HG03064 (cell line): ENCODE data around the gene GMPPA.

Experiments
- ATAC-seq: cut with Tn5 transposase; IDR thresholded peaks from one replicate; pipeline ENCODE4 v1.9.1; 2021; ENCODE audit warnings: low read depth; ENCODE audit not compliant: unreplicated experiment

GMPPA gene

GRCh38 chr2:219501849-219502248, 3.2 kb downstream of the GMPPA start:
- no peak for ATAC-seq

- no peak for ATAC-seq
Observed at GRCh38 chr2:219502618-219503017, 3.9 kb downstream of the GMPPA start.

GRCh38 chr2:219505585-219505984, 6.9 kb downstream of the GMPPA start:
- no peak for ATAC-seq

GRCh38 chr2:219506153-219506801, 7.6 kb downstream of the GMPPA start:
- no peak for ATAC-seq

DNA sequence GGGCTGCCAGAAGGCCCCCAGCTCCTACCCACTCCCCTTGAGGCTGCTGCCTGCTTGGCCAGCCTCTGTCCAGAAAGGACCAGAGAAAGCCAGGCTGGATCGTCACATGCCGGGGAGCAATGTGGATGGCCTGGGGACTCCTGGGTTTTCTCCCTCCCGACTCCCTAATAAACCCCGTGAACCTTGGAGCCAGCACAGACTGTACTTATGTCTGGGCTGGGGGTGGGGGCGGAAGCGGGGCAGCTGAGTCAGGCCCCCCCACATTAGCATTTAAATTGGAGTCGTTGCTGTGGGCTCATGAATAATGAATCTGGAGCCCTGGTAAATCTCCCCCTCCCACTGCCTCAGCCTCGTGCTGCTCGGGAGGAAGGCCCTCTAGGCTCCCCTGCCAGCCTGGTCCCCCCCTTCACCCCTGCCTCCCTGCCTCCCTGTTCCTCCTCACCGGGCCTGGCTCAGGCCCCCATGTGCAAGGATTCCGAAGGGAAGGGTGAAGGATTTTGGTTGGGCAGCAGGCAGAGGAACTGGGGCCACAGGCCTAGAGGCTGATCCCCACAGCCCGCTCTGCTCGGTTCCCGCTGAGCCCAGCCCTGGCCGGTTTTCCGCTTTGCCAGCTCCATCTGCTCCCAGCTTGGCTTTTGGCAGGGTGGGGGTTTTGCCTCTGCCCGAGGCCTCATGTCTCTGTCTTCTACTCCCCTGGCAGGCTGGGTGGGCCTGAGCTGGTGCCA, 8.3 kb downstream of the GMPPA start:
- no peak for ATAC-seq

GRCh38 chr2:219507581-219508443, 9.1 kb downstream of the GMPPA start:
- ATAC-seq = no peak

DNA sequence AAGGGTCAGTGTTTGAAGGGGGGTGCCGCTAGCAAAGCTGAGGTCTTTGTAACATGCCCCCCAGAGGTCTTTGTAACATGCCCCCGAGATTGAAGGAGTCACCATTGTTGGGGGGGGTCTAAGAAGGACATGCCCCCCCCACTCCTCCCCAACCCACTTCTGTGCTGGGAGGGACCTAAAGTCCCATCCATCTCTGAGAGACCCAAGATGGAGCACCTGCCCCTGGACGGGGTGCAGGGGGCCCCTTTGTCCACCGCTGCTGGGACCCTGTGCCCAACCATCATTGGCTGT, 9.7 kb downstream of the GMPPA start:
- ATAC-seq = no peak

DNA sequence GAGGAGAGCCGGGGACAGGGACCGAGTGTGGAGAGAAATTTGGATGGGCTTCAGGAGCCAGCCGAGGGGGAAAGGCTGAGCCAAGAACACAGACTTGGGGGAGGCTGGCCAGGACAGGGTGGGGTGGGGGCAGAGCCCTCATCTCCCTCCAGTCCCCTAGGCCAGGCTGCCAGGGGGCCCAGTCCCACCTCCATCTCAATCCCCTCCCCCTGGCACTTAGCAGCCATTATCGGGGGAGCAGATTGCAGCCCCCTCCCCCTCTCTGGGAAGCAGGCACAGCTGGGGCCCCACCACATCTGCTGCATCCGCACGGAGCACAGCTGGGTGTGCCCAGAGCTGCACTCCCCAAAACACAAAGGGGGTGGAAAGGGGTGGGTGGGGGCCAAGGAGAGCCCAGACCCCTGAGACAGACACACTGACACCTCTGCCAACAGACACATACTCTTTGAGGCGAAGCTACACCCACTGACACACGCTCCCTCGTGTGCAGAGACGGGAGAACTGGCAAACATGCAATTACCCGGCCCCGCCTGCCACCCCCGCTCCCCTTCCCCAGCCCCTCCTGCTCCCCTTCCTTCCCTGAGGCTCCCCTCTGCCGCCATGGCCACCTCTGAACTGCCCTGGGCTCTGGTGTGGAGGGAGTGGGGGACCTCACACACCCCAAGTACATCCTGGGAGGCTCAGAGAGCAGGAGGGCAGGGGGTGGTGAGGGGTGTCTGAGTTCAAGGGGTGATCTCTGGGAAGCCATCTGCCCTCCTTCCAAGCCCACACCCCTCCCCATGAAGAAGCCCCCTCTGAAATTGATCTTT, 10.5 kb downstream of the GMPPA start:
- no peak for ATAC-seq

DNA sequence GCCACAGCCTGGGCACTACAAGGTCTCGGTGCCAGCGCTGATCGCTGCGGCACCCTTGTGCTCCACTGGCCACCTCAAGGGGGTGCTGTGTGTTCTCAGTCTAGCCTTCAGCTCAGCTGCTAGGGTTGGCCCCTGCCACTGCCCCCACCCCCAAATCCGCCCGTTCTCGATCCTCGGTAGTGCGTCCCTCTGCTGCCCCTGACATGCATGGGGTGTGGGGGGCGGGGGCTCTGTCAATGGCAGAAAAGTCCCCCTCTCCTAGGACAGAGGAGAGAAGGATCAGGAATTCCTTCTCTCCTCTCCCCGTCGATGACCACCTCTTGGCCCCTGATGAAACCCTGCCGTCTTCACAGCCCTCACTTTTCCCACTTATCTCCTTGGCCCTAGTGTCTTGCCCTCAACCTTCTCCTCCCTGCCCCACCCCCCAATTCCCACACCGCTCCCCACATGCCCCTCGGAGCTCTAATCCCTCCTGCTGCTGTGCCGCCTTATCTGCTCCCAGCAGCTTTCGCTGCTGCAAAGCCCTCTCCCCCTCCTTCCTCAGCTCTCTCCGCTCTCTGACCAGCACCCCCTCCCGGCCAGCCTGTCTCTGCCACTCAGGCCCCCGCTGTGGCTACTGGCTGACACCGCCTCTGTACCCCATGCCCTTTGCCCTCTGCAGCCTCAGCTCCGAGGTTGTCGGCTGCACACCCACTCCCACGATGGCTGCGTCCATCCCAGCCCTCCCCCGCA, 11.3 kb downstream of the GMPPA start:
- no peak for ATAC-seq

GRCh38 chr2:219510512-219511135, 11.9 kb downstream of the GMPPA start:
- no peak for ATAC-seq

GRCh38 chr2:219511547-219512325, 13.0 kb downstream of the GMPPA start:
- ATAC-seq = no peak

DNA sequence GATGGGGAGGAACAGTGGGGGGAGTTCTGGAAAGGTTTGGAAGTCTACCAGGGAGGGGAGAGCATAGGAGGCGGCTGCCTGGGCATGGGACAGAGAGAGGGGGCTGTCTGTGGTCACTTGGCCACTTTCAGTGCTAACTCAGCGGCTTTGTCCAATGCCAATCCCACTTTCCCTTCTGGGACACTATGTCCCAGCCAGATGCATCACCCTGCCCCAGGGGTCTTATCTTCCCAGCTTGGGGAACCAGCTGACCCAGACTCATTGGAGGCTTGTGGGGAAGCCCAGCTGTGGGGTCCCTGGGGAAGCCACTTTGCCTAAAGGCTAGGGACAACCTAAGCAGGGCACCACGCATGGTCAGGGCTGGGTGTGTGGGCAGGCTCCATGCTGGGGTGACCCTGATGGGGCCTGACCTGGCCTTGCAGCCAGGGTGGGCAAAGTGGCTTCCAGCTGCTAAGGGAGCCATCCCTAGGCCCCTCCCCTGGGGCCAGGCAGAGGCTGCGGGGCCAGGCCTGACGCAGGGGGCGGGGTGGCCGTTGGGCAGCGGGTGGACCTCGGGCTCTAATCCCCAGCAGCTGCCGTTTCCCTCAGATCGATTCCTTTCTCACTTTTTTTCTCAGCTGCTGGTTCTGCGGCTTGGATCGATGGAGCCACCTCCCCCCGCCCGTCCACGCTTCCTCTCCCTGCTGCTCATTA, 14.0 kb downstream of the GMPPA start:
- ATAC-seq = no peak

DNA sequence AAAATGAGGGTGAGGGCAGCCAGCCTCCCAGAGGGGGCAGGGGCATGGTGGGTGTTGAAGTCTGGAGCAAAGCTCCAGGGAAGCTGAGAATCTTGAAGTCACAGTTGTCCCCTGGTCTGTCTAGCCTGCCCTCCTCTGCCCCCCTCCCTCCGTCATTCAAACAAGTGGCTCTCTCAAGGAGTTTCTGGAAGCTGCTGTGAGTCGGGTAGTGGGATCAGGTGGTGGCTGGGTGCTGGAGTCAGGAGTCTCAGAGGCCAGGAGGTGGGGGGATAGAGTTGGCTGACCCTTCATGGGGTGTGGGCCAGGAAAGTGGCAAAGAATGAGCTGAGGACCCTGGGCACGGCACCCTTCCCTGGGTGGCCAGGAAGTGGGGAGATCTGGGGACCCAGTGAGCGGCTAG, 15.1 kb downstream of the GMPPA start:
- ATAC-seq = no peak

DNA sequence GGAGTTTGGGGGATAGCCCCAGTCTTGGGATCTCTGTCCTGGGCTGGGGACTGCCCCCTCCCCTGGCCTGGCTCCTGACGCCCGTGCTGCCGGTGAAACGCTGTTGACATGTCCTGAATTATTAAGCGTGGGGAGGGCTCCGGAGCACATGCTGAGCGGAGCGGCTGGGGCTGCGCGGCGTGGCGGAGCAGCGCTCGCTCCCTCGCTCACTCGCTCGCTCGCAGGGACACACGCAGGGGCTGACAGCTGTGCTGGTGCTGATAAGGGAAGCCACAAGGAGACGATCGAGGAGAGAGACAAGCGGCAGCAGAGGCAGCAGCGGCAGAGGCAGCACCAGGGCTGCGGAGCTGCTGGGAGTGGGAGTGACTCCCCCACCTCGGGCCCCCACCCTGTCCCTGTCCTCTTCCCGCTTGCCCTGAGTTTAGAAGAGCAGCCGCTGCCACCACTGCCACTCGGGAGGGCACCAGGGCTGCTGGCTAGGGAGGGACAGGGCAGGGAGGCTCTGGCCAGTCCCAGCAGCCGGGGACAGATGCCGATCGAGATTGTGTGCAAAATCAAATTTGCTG, 15.6 kb downstream of the GMPPA start, which contains the start of gene ASIC4:
Gene ASIC4 (plus strand): TSS at position 287 of the 566 bp plus-strand sequence. CDS start 243 bp downstream, at position 530.
- ATAC-seq = no peak

DNA sequence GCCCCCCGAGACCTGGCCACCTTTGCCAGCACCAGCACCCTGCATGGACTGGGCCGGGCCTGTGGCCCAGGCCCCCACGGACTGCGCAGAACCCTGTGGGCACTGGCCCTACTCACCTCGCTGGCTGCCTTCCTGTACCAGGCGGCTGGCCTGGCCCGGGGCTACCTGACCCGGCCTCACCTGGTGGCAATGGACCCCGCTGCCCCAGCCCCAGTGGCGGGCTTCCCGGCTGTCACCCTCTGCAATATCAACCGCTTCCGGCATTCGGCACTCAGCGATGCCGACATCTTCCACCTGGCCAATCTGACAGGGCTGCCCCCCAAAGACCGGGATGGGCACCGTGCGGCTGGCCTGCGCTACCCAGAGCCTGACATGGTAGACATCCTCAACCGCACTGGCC, 16.1 kb downstream of the GMPPA start:
- ATAC-seq = no peak

DNA sequence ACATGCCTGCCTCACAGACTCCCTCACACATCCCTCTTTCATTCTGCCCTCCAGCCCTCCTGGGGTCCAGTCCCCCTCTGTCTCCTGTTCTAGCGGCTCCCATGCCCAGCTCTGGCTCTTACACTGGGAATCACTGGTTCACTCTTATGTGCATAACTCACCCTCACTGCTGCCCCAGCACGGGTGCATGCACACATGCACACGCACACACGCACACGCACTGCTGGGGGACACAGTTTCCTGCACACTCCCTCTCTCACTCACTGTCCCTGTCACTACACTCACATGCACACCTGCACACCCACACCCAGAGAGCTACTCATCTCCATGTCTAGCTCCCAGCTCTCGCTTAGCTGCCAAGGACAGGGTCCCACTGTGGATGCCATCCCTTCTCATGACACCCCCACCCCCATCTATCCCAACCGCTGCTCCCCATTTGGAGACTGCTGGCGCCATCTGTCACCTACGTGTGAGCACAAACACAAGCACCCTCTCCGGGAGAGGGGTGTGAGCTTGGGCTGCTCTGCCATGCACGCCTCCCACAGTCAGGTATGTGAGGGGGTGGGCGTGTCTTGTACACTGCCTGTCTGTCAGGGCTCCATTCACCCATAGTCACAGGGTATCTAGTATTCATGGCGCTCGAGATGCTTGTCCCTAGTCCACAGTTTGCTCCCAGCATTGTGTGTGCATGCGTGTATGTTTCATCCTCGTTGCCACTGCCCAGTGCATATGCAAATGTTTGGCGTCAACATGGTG, 17.4 kb downstream of the GMPPA start:
- no peak for ATAC-seq

DNA sequence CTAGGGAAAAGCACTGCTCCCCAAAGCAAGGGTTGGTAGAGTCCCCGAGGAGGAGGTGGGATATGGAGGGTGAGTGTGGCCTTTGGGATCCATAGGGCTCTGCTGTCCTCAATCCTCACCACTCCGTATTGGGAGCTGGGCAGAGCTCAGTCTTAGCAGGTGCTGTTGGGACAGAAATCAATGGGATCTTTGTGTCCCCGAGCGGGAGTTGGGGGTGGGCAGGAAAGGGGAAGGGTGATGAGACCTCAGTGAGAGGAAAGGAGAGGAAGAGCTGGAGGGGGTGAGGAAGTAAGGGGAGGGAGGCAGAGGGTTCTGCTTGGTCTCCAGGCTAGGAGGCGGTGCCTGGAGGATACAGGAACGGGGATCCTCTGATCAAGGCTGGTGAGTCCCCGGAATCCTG, 18.2 kb downstream of the GMPPA start:
- no peak for ATAC-seq
